H1 (cell line): ENCODE results near the gene ADGRL3. TPM values are rescaled to one million over a fixed set of nuclear protein-coding genes. Genes with fewer than 3 reads are reported as not detected.
A peak's percentile ranks its signal among the peaks of the same experiment; 100 is the strongest.

Experiments used
- CTCF ChIA-PET: fragments of 300-600 bp; sonication (Branson Sonifier 250); formaldehyde crosslinking; loops from one replicate; lab custom pipeline; 2021; ENCODE audit not compliant: partially characterized antibody; lab: Charles Lee
- POLR2A ChIA-PET: fragments of 300-600 bp; sonication (Branson Sonifier 250); formaldehyde crosslinking; loops from one replicate; lab custom pipeline; 2021; ENCODE audit warnings: inconsistent platforms; ENCODE audit not compliant: partially characterized antibody; lab: Charles Lee
- DNase-seq, 2 experiments: peaks; one replicate each; pipeline versions ENCODE4 v3.0.0 to v3.0.0-alpha.2; 2010 to 2022; ENCODE audit warnings: low spot score in 2 of 2, low read depth in 1 of 2, mixed read lengths in 1 of 2
- FAIRE-seq: peaks from 2 replicates; lab custom pipeline; 2011; peaks lifted over from hg19 to GRCh38; lab: Jason Lieb, UNC
- H2AFZ ChIP-seq: 2 replicates; pipeline ENCODE4 v1.8.1; 2012; ENCODE audit warnings: low read length, inconsistent platforms
- H2AK5ac ChIP-seq: 2 replicates; pipeline ENCODE4 v1.6.1; 2013; ENCODE audit warnings: low read depth, low read length
- H2BK120ac ChIP-seq: replicated peaks from 2 replicates; pipeline ENCODE3; 2013; ENCODE audit warnings: low read depth, low read length, inconsistent platforms
- H2BK12ac ChIP-seq: 2 replicates; pipeline ENCODE4 v1.6.1; 2013; ENCODE audit warnings: low read depth, low read length
- H2BK15ac ChIP-seq: 2 replicates; pipeline ENCODE4 v1.6.1; 2013; ENCODE audit warnings: low read length
- H2BK20ac ChIP-seq: 2 replicates; pipeline ENCODE4 v1.6.1; 2013; ENCODE audit warnings: low read length
- H2BK5ac ChIP-seq: 2 replicates; pipeline ENCODE4 v1.6.1; 2013; ENCODE audit warnings: low read depth, low read length
- H3K14ac ChIP-seq: 2 replicates; pipeline ENCODE4 v1.6.1; 2013; ENCODE audit warnings: inconsistent platforms; ENCODE audit not compliant: insufficient read length
- H3K18ac ChIP-seq: 2 replicates; pipeline ENCODE4 v1.6.1; 2013; ENCODE audit warnings: low read length; ENCODE audit errors: extremely low read depth
- H3K23ac ChIP-seq: 2 replicates; pipeline ENCODE4 v1.6.1; 2013; ENCODE audit warnings: inconsistent platforms; ENCODE audit not compliant: insufficient read length
- H3K23me2 ChIP-seq: 2 replicates; pipeline ENCODE4 v1.6.1; 2013; ENCODE audit warnings: low read depth, low read length
- H3K27ac ChIP-seq: 2 replicates; pipeline ENCODE4 v1.6.1; 2011; ENCODE audit warnings: low read depth, low read length, inconsistent platforms
- H3K27me3 ChIP-seq, 4 experiments: replicated peaks in 1 of 4; 1 replicate in 1 of 4; 2 replicates in 3 of 4; pipeline versions ENCODE4 v1.6.1 to v1.8.1; 2011 to 2013; ENCODE audit warnings: low read length in 3 of 4, mild to moderate bottlenecking in 3 of 4, inconsistent platforms in 2 of 4, mixed read lengths in 2 of 4, moderate library complexity in 1 of 4; ENCODE audit not compliant: control insufficient read depth in 3 of 4, insufficient read depth in 3 of 4; ENCODE audit errors: extremely low read depth in 1 of 4
- H3K36me3 ChIP-seq, 4 experiments: 2 replicates each; pipeline versions ENCODE4 v1.6.1 to v1.8.1; 2011 to 2013; ENCODE audit warnings: mild to moderate bottlenecking in 4 of 4, low read length in 3 of 4, moderate library complexity in 2 of 4, control low read depth in 1 of 4, inconsistent platforms in 1 of 4; ENCODE audit not compliant: insufficient read depth in 4 of 4, control insufficient read depth in 2 of 4
- H3K4ac ChIP-seq: replicated peaks from 2 replicates; pipeline ENCODE3; 2013; ENCODE audit warnings: low read length, low read depth, mixed read lengths, inconsistent platforms; ENCODE audit not compliant: insufficient read length
- H3K4me1 ChIP-seq, 4 experiments: replicated peaks in 1 of 4; 1 replicate in 1 of 4; 2 replicates in 3 of 4; pipeline versions ENCODE4 v1.6.1 to v1.8.1; 2011 to 2013; ENCODE audit warnings: low read length in 3 of 4, inconsistent platforms in 2 of 4, mixed read lengths in 1 of 4; ENCODE audit not compliant: insufficient read depth in 4 of 4, control insufficient read depth in 3 of 4
- H3K4me2 ChIP-seq, 2 experiments: 2 replicates each; pipeline versions ENCODE4 v1.6.1 to v1.8.1; 2011 to 2013; ENCODE audit warnings: low read depth in 2 of 2, low read length in 2 of 2, control low read depth in 1 of 2, inconsistent platforms in 1 of 2, mild to moderate bottlenecking in 1 of 2; ENCODE audit not compliant: insufficient read depth in 1 of 2
- H3K4me3 ChIP-seq, 4 experiments: fragments of 200-600, 300-600 bp in 1 of 4; sonication (generic), shearing (Covaris generic), sonication (Bioruptor Twin) in 1 of 4; 2 replicates each; pipeline versions ENCODE4 v1.5.1 to v1.8.1; 2011 to 2016; ENCODE audit warnings: low read length in 4 of 4, low read depth in 3 of 4, control low read depth in 2 of 4, inconsistent platforms in 2 of 4, mild to moderate bottlenecking in 2 of 4, mixed read lengths in 1 of 4, moderate library complexity in 1 of 4; ENCODE audit not compliant: insufficient read depth in 2 of 4; ENCODE audit errors: extremely low read depth in 1 of 4
- H3K56ac ChIP-seq: replicated peaks from 2 replicates; pipeline ENCODE3; 2013; ENCODE audit warnings: low read depth, mild to moderate bottlenecking, mixed read lengths, low read length, inconsistent platforms; ENCODE audit not compliant: insufficient read length
- H3K79me1 ChIP-seq: 2 replicates; pipeline ENCODE4 v1.6.1; 2013; ENCODE audit warnings: low read depth, low read length, control low read depth
- H3K79me2 ChIP-seq, 2 experiments: 2 replicates each; pipeline versions ENCODE4 v1.6.1 to v1.8.1; 2012 to 2013; ENCODE audit warnings: low read length in 2 of 2, mild to moderate bottlenecking in 2 of 2, inconsistent platforms in 1 of 2; ENCODE audit not compliant: insufficient read depth in 2 of 2, control insufficient read depth in 1 of 2
- H3K9ac ChIP-seq, 4 experiments: replicated peaks in 1 of 4; 1 replicate in 1 of 4; 2 replicates in 3 of 4; pipeline versions ENCODE4 v1.6.1 to v1.8.1; 2011 to 2013; ENCODE audit warnings: low read depth in 3 of 4, low read length in 3 of 4, control low read depth in 2 of 4, mild to moderate bottlenecking in 2 of 4, moderate library complexity in 2 of 4, inconsistent platforms in 1 of 4; ENCODE audit errors: extremely low read depth in 1 of 4
- H3K9me3 ChIP-seq, 2 experiments: 2 replicates each; pipeline versions ENCODE4 v1.6.1 to v1.8.1; 2012 to 2013; ENCODE audit warnings: mild to moderate bottlenecking in 2 of 2, moderate library complexity in 2 of 2, control low read depth in 1 of 2, inconsistent platforms in 1 of 2, low read depth in 1 of 2, low read length in 1 of 2, mixed read lengths in 1 of 2; ENCODE audit not compliant: insufficient read depth in 2 of 2
- H4K20me1 ChIP-seq, 2 experiments: replicated peaks in 1 of 2; 2 replicates each; pipeline versions ENCODE3 to v1.8.1; 2011 to 2013; ENCODE audit warnings: inconsistent platforms in 2 of 2, low read length in 2 of 2, mild to moderate bottlenecking in 1 of 2; ENCODE audit not compliant: insufficient read depth in 2 of 2, control insufficient read depth in 1 of 2
- H4K5ac ChIP-seq: 2 replicates; pipeline ENCODE4 v1.6.1; 2013; ENCODE audit warnings: low read length, low read depth, mixed read lengths, inconsistent platforms; ENCODE audit not compliant: insufficient read length
- H4K8ac ChIP-seq: 2 replicates; pipeline ENCODE4 v1.8.0; 2013; ENCODE audit warnings: mild to moderate bottlenecking, moderate library complexity, low read length, inconsistent platforms; ENCODE audit not compliant: insufficient read depth; ENCODE audit errors: extremely low read depth
- H4K91ac ChIP-seq: replicated peaks from 2 replicates; pipeline ENCODE3; 2013; ENCODE audit warnings: low read length, mixed read lengths, inconsistent platforms; ENCODE audit not compliant: insufficient read length
- RNF2 ChIP-seq: fragments of 200-900, 300-1000 bp; sonication (generic); IDR thresholded peaks from 2 replicates; pipeline ENCODE4 v1.7.1; 2016; ENCODE audit warnings: borderline replicate concordance, low read depth, mild to moderate bottlenecking, antibody characterized with exemption, low read length; ENCODE audit not compliant: poor library complexity, severe bottlenecking; ENCODE audit errors: missing control alignments
- TEAD4 ChIP-seq: IDR thresholded peaks from 2 replicates; pipeline ENCODE4 v1.6.1; 2012; ENCODE audit warnings: low read depth, low read length, inconsistent platforms, mixed read lengths
- YY1 ChIP-seq: IDR thresholded peaks from 2 replicates; pipeline ENCODE4 v1.6.1; 2011; ENCODE audit warnings: low read depth, mild to moderate bottlenecking, low read length
- WGBS, 2 experiments: shearing (Covaris generic) in 1 of 2; methylation state at CpG; one replicate each; pipeline versions ENCODE4 v1.1.6 to v1.1.7; 2013 to 2015; ENCODE audit warnings: low lambda C conversion rate in 2 of 2, mixed read lengths in 2 of 2, inconsistent platforms in 1 of 2, low coverage in 1 of 2, missing lambda C conversion rate in 1 of 2; ENCODE audit not compliant: insufficient replicate concordance in 2 of 2, insufficient coverage in 1 of 2, insufficient read length in 1 of 2; ENCODE audit errors: extremely low coverage in 1 of 2, missing lambda C conversion rate in 1 of 2; 5-methylcytosine and 5-hydroxymethylcytosine counted together
- polyA plus RNA-seq, 7 experiments: library from polyadenylated mRNA; depleted of rRNA in 3 of 7; stranded (reverse) in 5 of 7; unstranded in 2 of 7; fragments of >200 nt in 5 of 7; fragments of 200-250 nt in 2 of 7; gene quantifications; 1 replicate in 5 of 7; 2 replicates in 1 of 7; 4 replicates in 1 of 7; pipeline versions ENCODE4 v1.2.1 to v1.2.3, GENCODE V29; 2011 to 2013; ENCODE audit warnings: missing spikeins in 2 of 7, mixed read lengths in 2 of 7
- total RNA-seq: library from RNA; stranded (reverse); fragmentation: NEBNext Ultra II Directional; extraction: Animal tissue kit (Norgen Biotek cat#: 25700); gene quantifications from 2 replicates; pipeline ENCODE4 v1.2.1, GENCODE V29; 2021

Gene ADGRL3
- total and polyA plus RNA-seq, 2 of the 8 experiments (the other 6 are each of a cell fraction or from before 2014, with no cell fraction given): 6.6 to 13.0 TPM

GRCh38 chr4:61425315-61425714 is 225.2 kb downstream of the ADGRL3 start:
- H3K18ac ChIP-seq: no peak overlapping the region
- 0 out of 2 replicates have a peak overlapping the region, but pooled peaks have one; percentile 8 for H2AK5ac ChIP-seq
- no peak overlapping the region for H3K27ac ChIP-seq
- no peaks in the 10 kb centered on the region; a peak in 1 of 7 replicates for H3K4me1 ChIP-seq
- 92% methylated on average over 4 of the region's 4 CpGs; no CpG with 5 or more reads in 1 of the 2 experiments for WGBS, 2 experiments
- no peaks in the 10 kb centered on the region for H3K36me3 ChIP-seq
- no peak overlapping the region for H3K4me3 ChIP-seq
- no peak overlapping the region for H3K56ac ChIP-seq
- no peak for FAIRE-seq
- H3K79me1 ChIP-seq: no peaks in the 10 kb centered on the region; the same call in 1 of the 2 replicates
- DNase-seq: no peak
- no peak overlapping the region for H4K91ac ChIP-seq
- H4K5ac ChIP-seq: no peak overlapping the region
- H2BK5ac ChIP-seq: no peak overlapping the region; the same call in 1 of the 2 replicates
- no peak overlapping the region for H3K23ac ChIP-seq
- no peak overlapping the region for H2AFZ ChIP-seq
- H3K27me3 ChIP-seq: no peaks in the 10 kb centered on the region
- no peak overlapping the region for H3K9ac ChIP-seq
- no peak overlapping the region for H3K4ac ChIP-seq
- no peak overlapping the region for H2BK20ac ChIP-seq
- ChIA-PET POLR2A (no interaction called here), CTCF (interaction anchor here (1.6 kb wide), 1 partner anchor 13 kb away, joined by 4 read pairs; no protein-coding TSS in a partner anchor)
- no peaks in the 10 kb centered on the region for H3K79me2 ChIP-seq
- no peaks in the 10 kb centered on the region for H4K20me1 ChIP-seq
- no peaks in the 10 kb centered on the region for H3K23me2 ChIP-seq
- no peak overlapping the region for H3K14ac ChIP-seq
- no peak overlapping the region for H3K4me2 ChIP-seq
- H2BK15ac ChIP-seq: no peak overlapping the region
- H2BK120ac ChIP-seq: no peak overlapping the region
- TF ChIP-seq RNF2 (no peak), YY1 (no peak), TEAD4 (no peak)
- H4K8ac ChIP-seq: no peak overlapping the region
- no peak overlapping the region for H2BK12ac ChIP-seq
- peaks cover 2 to 9% of the 10 kb centered on the region in 2 experiments; a peak in 2 of 4 replicates for H3K9me3 ChIP-seq
